H1 (cell line): Measurements from ENCODE around the gene SRD5A3. TPM values are rescaled to one million over a fixed set of nuclear protein-coding genes. Genes with fewer than 3 reads are reported as not detected.

Experiments used
- CTCF ChIA-PET: fragments of 300-600 bp; sonication (Branson Sonifier 250); formaldehyde crosslinking; loops from one replicate; lab custom pipeline; 2021; ENCODE audit not compliant: partially characterized antibody; lab: Charles Lee
- POLR2A ChIA-PET: fragments of 300-600 bp; sonication (Branson Sonifier 250); formaldehyde crosslinking; loops from one replicate; lab custom pipeline; 2021; ENCODE audit warnings: inconsistent platforms; ENCODE audit not compliant: partially characterized antibody; lab: Charles Lee
- DNase-seq, 2 experiments: peaks; one replicate each; pipeline versions ENCODE4 v3.0.0 to v3.0.0-alpha.2; 2010 to 2022; ENCODE audit warnings: low spot score in 2 of 2, low read depth in 1 of 2, mixed read lengths in 1 of 2
- FAIRE-seq: peaks from 2 replicates; lab custom pipeline; 2011; peaks lifted over from hg19 to GRCh38; lab: Jason Lieb, UNC
- H2AFZ ChIP-seq: 2 replicates; pipeline ENCODE4 v1.8.1; 2012; ENCODE audit warnings: low read length, inconsistent platforms
- H2AK5ac ChIP-seq: 2 replicates; pipeline ENCODE4 v1.6.1; 2013; ENCODE audit warnings: low read depth, low read length
- H2BK120ac ChIP-seq: replicated peaks from 2 replicates; pipeline ENCODE3; 2013; ENCODE audit warnings: low read depth, low read length, inconsistent platforms
- H2BK12ac ChIP-seq: 2 replicates; pipeline ENCODE4 v1.6.1; 2013; ENCODE audit warnings: low read depth, low read length
- H2BK15ac ChIP-seq: 2 replicates; pipeline ENCODE4 v1.6.1; 2013; ENCODE audit warnings: low read length
- H2BK20ac ChIP-seq: 2 replicates; pipeline ENCODE4 v1.6.1; 2013; ENCODE audit warnings: low read length
- H2BK5ac ChIP-seq: 2 replicates; pipeline ENCODE4 v1.6.1; 2013; ENCODE audit warnings: low read depth, low read length
- H3K14ac ChIP-seq: 2 replicates; pipeline ENCODE4 v1.6.1; 2013; ENCODE audit warnings: inconsistent platforms; ENCODE audit not compliant: insufficient read length
- H3K18ac ChIP-seq: 2 replicates; pipeline ENCODE4 v1.6.1; 2013; ENCODE audit warnings: low read length; ENCODE audit errors: extremely low read depth
- H3K23ac ChIP-seq: 2 replicates; pipeline ENCODE4 v1.6.1; 2013; ENCODE audit warnings: inconsistent platforms; ENCODE audit not compliant: insufficient read length
- H3K23me2 ChIP-seq: 2 replicates; pipeline ENCODE4 v1.6.1; 2013; ENCODE audit warnings: low read depth, low read length
- H3K27ac ChIP-seq: 2 replicates; pipeline ENCODE4 v1.6.1; 2011; ENCODE audit warnings: low read depth, low read length, inconsistent platforms
- H3K27me3 ChIP-seq, 4 experiments: replicated peaks in 1 of 4; 1 replicate in 1 of 4; 2 replicates in 3 of 4; pipeline versions ENCODE4 v1.6.1 to v1.8.1; 2011 to 2013; ENCODE audit warnings: low read length in 3 of 4, mild to moderate bottlenecking in 3 of 4, inconsistent platforms in 2 of 4, mixed read lengths in 2 of 4, moderate library complexity in 1 of 4; ENCODE audit not compliant: control insufficient read depth in 3 of 4, insufficient read depth in 3 of 4; ENCODE audit errors: extremely low read depth in 1 of 4
- H3K36me3 ChIP-seq, 4 experiments: 2 replicates each; pipeline versions ENCODE4 v1.6.1 to v1.8.1; 2011 to 2013; ENCODE audit warnings: mild to moderate bottlenecking in 4 of 4, low read length in 3 of 4, moderate library complexity in 2 of 4, control low read depth in 1 of 4, inconsistent platforms in 1 of 4; ENCODE audit not compliant: insufficient read depth in 4 of 4, control insufficient read depth in 2 of 4
- H3K4ac ChIP-seq: replicated peaks from 2 replicates; pipeline ENCODE3; 2013; ENCODE audit warnings: low read length, low read depth, mixed read lengths, inconsistent platforms; ENCODE audit not compliant: insufficient read length
- H3K4me1 ChIP-seq, 4 experiments: replicated peaks in 1 of 4; 1 replicate in 1 of 4; 2 replicates in 3 of 4; pipeline versions ENCODE4 v1.6.1 to v1.8.1; 2011 to 2013; ENCODE audit warnings: low read length in 3 of 4, inconsistent platforms in 2 of 4, mixed read lengths in 1 of 4; ENCODE audit not compliant: insufficient read depth in 4 of 4, control insufficient read depth in 3 of 4
- H3K4me2 ChIP-seq, 2 experiments: 2 replicates each; pipeline versions ENCODE4 v1.6.1 to v1.8.1; 2011 to 2013; ENCODE audit warnings: low read depth in 2 of 2, low read length in 2 of 2, control low read depth in 1 of 2, inconsistent platforms in 1 of 2, mild to moderate bottlenecking in 1 of 2; ENCODE audit not compliant: insufficient read depth in 1 of 2
- H3K4me3 ChIP-seq, 4 experiments: fragments of 200-600, 300-600 bp in 1 of 4; sonication (generic), shearing (Covaris generic), sonication (Bioruptor Twin) in 1 of 4; 2 replicates each; pipeline versions ENCODE4 v1.5.1 to v1.8.1; 2011 to 2016; ENCODE audit warnings: low read length in 4 of 4, low read depth in 3 of 4, control low read depth in 2 of 4, inconsistent platforms in 2 of 4, mild to moderate bottlenecking in 2 of 4, mixed read lengths in 1 of 4, moderate library complexity in 1 of 4; ENCODE audit not compliant: insufficient read depth in 2 of 4; ENCODE audit errors: extremely low read depth in 1 of 4
- H3K56ac ChIP-seq: replicated peaks from 2 replicates; pipeline ENCODE3; 2013; ENCODE audit warnings: low read depth, mild to moderate bottlenecking, mixed read lengths, low read length, inconsistent platforms; ENCODE audit not compliant: insufficient read length
- H3K79me1 ChIP-seq: 2 replicates; pipeline ENCODE4 v1.6.1; 2013; ENCODE audit warnings: low read depth, low read length, control low read depth
- H3K79me2 ChIP-seq, 2 experiments: 2 replicates each; pipeline versions ENCODE4 v1.6.1 to v1.8.1; 2012 to 2013; ENCODE audit warnings: low read length in 2 of 2, mild to moderate bottlenecking in 2 of 2, inconsistent platforms in 1 of 2; ENCODE audit not compliant: insufficient read depth in 2 of 2, control insufficient read depth in 1 of 2
- H3K9ac ChIP-seq, 4 experiments: replicated peaks in 1 of 4; 1 replicate in 1 of 4; 2 replicates in 3 of 4; pipeline versions ENCODE4 v1.6.1 to v1.8.1; 2011 to 2013; ENCODE audit warnings: low read depth in 3 of 4, low read length in 3 of 4, control low read depth in 2 of 4, mild to moderate bottlenecking in 2 of 4, moderate library complexity in 2 of 4, inconsistent platforms in 1 of 4; ENCODE audit errors: extremely low read depth in 1 of 4
- H3K9me3 ChIP-seq, 2 experiments: 2 replicates each; pipeline versions ENCODE4 v1.6.1 to v1.8.1; 2012 to 2013; ENCODE audit warnings: mild to moderate bottlenecking in 2 of 2, moderate library complexity in 2 of 2, control low read depth in 1 of 2, inconsistent platforms in 1 of 2, low read depth in 1 of 2, low read length in 1 of 2, mixed read lengths in 1 of 2; ENCODE audit not compliant: insufficient read depth in 2 of 2
- H4K20me1 ChIP-seq, 2 experiments: replicated peaks in 1 of 2; 2 replicates each; pipeline versions ENCODE3 to v1.8.1; 2011 to 2013; ENCODE audit warnings: inconsistent platforms in 2 of 2, low read length in 2 of 2, mild to moderate bottlenecking in 1 of 2; ENCODE audit not compliant: insufficient read depth in 2 of 2, control insufficient read depth in 1 of 2
- H4K5ac ChIP-seq: 2 replicates; pipeline ENCODE4 v1.6.1; 2013; ENCODE audit warnings: low read length, low read depth, mixed read lengths, inconsistent platforms; ENCODE audit not compliant: insufficient read length
- H4K8ac ChIP-seq: 2 replicates; pipeline ENCODE4 v1.8.0; 2013; ENCODE audit warnings: mild to moderate bottlenecking, moderate library complexity, low read length, inconsistent platforms; ENCODE audit not compliant: insufficient read depth; ENCODE audit errors: extremely low read depth
- H4K91ac ChIP-seq: replicated peaks from 2 replicates; pipeline ENCODE3; 2013; ENCODE audit warnings: low read length, mixed read lengths, inconsistent platforms; ENCODE audit not compliant: insufficient read length
- BRCA1 ChIP-seq: IDR thresholded peaks from 2 replicates; pipeline ENCODE4 v1.6.1; 2012; ENCODE audit warnings: low read depth, low read length, improper control_type of control experiment
- CBX5 ChIP-seq: fragments of 300-800, 300-1000 bp; sonication (generic); IDR thresholded peaks from 2 replicates; pipeline ENCODE4 v1.7.1; 2016; ENCODE audit warnings: antibody characterized with exemption, low read length, low read depth
- CBX8 ChIP-seq: fragments of 300-800, 300-1000 bp; sonication (generic); IDR thresholded peaks from 2 replicates; pipeline ENCODE4 v1.7.1; 2016; ENCODE audit warnings: low read depth, low read length, borderline replicate concordance
- EZH2 ChIP-seq: fragments of 200-600 bp; sonication (generic); IDR thresholded peaks from 2 replicates; pipeline ENCODE4 v1.7.1; 2012; ENCODE audit warnings: low read depth, mild to moderate bottlenecking, moderate library complexity, low read length, inconsistent platforms; ENCODE audit not compliant: severe bottlenecking
- FOSL1 ChIP-seq: IDR thresholded peaks from 2 replicates; pipeline ENCODE4 v1.6.1; 2011; ENCODE audit warnings: mild to moderate bottlenecking, low read depth, low read length, moderate library complexity; ENCODE audit not compliant: insufficient read depth
- JUND ChIP-seq: IDR thresholded peaks from 2 replicates; pipeline ENCODE4 v1.6.1; 2011; ENCODE audit warnings: mild to moderate bottlenecking, improper control_type of control experiment, low read length
- MAX ChIP-seq: IDR thresholded peaks from 2 replicates; pipeline ENCODE4 v1.6.1; 2012; ENCODE audit warnings: inconsistent platforms
- POLR2A ChIP-seq, 2 experiments: IDR thresholded peaks; 1 replicate in 1 of 2; 2 replicates in 1 of 2; pipeline ENCODE4 v1.6.1; 2011; ENCODE audit warnings: low read depth in 2 of 2, low read length in 2 of 2, mild to moderate bottlenecking in 2 of 2; ENCODE audit errors: control extremely low read depth in 1 of 2
- RAD21 ChIP-seq, 2 experiments: IDR thresholded peaks in 1 of 2; conservative IDR thresholded peaks in 1 of 2; 2 replicates each; pipeline ENCODE4 v1.6.1; 2011; ENCODE audit warnings: low read depth in 2 of 2, low read length in 2 of 2, improper control_type of control experiment in 1 of 2, inconsistent platforms in 1 of 2, mild to moderate bottlenecking in 1 of 2, moderate library complexity in 1 of 2
- RFX5 ChIP-seq: IDR thresholded peaks from 2 replicates; pipeline ENCODE4 v1.6.1; 2011; ENCODE audit warnings: low read depth, low read length, improper control_type of control experiment, borderline replicate concordance
- SAP30 ChIP-seq: fragments of 300-600 bp; sonication (generic); IDR thresholded peaks from 2 replicates; pipeline ENCODE4 v1.7.1; 2012; ENCODE audit warnings: low read length, moderate library complexity, mild to moderate bottlenecking, inconsistent platforms; ENCODE audit not compliant: insufficient read depth, insufficient replicate concordance
- SIX5 ChIP-seq: IDR thresholded peaks from 2 replicates; pipeline ENCODE4 v1.6.1; 2011; ENCODE audit warnings: mild to moderate bottlenecking, low read depth, low read length
- SP4 ChIP-seq: IDR thresholded peaks from 2 replicates; pipeline ENCODE4 v1.6.1; 2012; ENCODE audit warnings: low read length, inconsistent platforms
- TBP ChIP-seq: IDR thresholded peaks from 2 replicates; pipeline ENCODE4 v1.6.1; 2011; ENCODE audit warnings: low read depth, low read length, improper control_type of control experiment
- YY1 ChIP-seq: IDR thresholded peaks from 2 replicates; pipeline ENCODE4 v1.6.1; 2011; ENCODE audit warnings: low read depth, mild to moderate bottlenecking, low read length
- polyA plus RNA-seq, 7 experiments: library from polyadenylated mRNA; depleted of rRNA in 3 of 7; stranded (reverse) in 5 of 7; unstranded in 2 of 7; fragments of >200 nt in 5 of 7; fragments of 200-250 nt in 2 of 7; gene quantifications; 1 replicate in 5 of 7; 2 replicates in 1 of 7; 4 replicates in 1 of 7; pipeline versions ENCODE4 v1.2.1 to v1.2.3, GENCODE V29; 2011 to 2013; ENCODE audit warnings: missing spikeins in 2 of 7, mixed read lengths in 2 of 7
- total RNA-seq: library from RNA; stranded (reverse); fragmentation: NEBNext Ultra II Directional; extraction: Animal tissue kit (Norgen Biotek cat#: 25700); gene quantifications from 2 replicates; pipeline ENCODE4 v1.2.1, GENCODE V29; 2021

The SRD5A3 gene
- total and polyA plus RNA-seq, 2 of the 8 experiments (the other 6 are each of a cell fraction or from before 2014, with no cell fraction given): 19.6 to 34.6 TPM

- H2BK120ac ChIP-seq: no peak overlapping the region
- no peak overlapping the region for H3K56ac ChIP-seq
- H2AFZ ChIP-seq: peak overlapping the region; percentile 34; the same call in 1 of the 2 replicates
- ChIA-PET CTCF (interaction anchor here (0.8 to 2.3 kb wide), 3 partner anchors 22 to 39 kb away, joined by 3 to 5 read pairs (median 4); no protein-coding TSS in a partner anchor), POLR2A (interaction anchor here (0.7 to 1.8 kb wide), 3 partner anchors 8 to 14 kb away, joined by 4 to 7 read pairs (median 5); partner anchors contain the start of gene TMEM165)
- DNase-seq: no peak
- no peak overlapping the region for H3K4ac ChIP-seq
- no peak overlapping the region for H2AK5ac ChIP-seq
- no peak overlapping the region for H3K27ac ChIP-seq
- H3K4me2 ChIP-seq: no peak overlapping the region; a peak in 1 of 4 replicates
- no peak overlapping the region for H2BK15ac ChIP-seq
- H3K14ac ChIP-seq: no peak overlapping the region
- no peak overlapping the region for H2BK20ac ChIP-seq
- H3K79me1 ChIP-seq: no peaks in the 10 kb centered on the region
- no peaks in the 10 kb centered on the region for H4K20me1 ChIP-seq
- H3K36me3 ChIP-seq: no peaks in the 10 kb centered on the region
- H4K8ac ChIP-seq: peak overlapping the region; percentile 36; the same call in 1 of the 2 replicates
- H3K27me3 ChIP-seq: no peaks in the 10 kb centered on the region
- H4K5ac ChIP-seq: peak overlapping the region; percentile 32
- H3K9me3 ChIP-seq: no peaks in the 10 kb centered on the region
- no peak overlapping the region for H3K23ac ChIP-seq
- no peaks in the 10 kb centered on the region for H3K23me2 ChIP-seq
- FAIRE-seq: peak; percentile 98
- no peak overlapping the region for H2BK5ac ChIP-seq
- no peak overlapping the region for H3K18ac ChIP-seq
- H4K91ac ChIP-seq: no peak overlapping the region
- H3K4me3 ChIP-seq: no peak overlapping the region
- H3K9ac ChIP-seq: no peak overlapping the region
- H3K79me2 ChIP-seq: no peaks in the 10 kb centered on the region
- no peak overlapping the region for H2BK12ac ChIP-seq
- H3K4me1 ChIP-seq: no peaks in the 10 kb centered on the region
- TF ChIP-seq CBX5 (no peak), SP4 (no peak), RAD21 (IDR thresholded peaks at IDR 0.05 in 1 of 2, conservative IDR thresholded peaks at IDR 0.05 in 1 of 2; ENCODE audit: low read depth in 2 of 2, low read length in 2 of 2) (no peak), CBX8 (no peak), POLR2A (IDR thresholded peaks at IDR 0.05; ENCODE audit: control extremely low read depth in 1 of 2, low read depth in 2 of 2, low read length in 2 of 2) (peak in 1 of 2 experiments; percentile 35; a peak in 1 of 3 replicates), SAP30 (no peak), YY1 (no peak), JUND (no peak), EZH2 (no peak), RFX5 (no peak), MAX (no peak), FOSL1 (no peak), SIX5 (peak; percentile 69), BRCA1 (no peak), TBP (peak; percentile 36; the same call in 1 of the 2 replicates)
Measured at GRCh38 chr4:55386073-55386472, 40.0 kb downstream of the SRD5A3 start.
